Common myeloid progenitor, CD34-positive (primary cell): Measurements from ENCODE around the gene NECTIN1.

Experiments
- CTCF ChIA-PET: fragments of 350-600 bp; sonication (Branson Sonifier 250); formaldehyde crosslinking; loops from one replicate; lab custom pipeline; 2021; ENCODE audit warnings: antibody characterized with exemption; lab: Charles Lee
- POLR2A ChIA-PET: fragments of 350-600 bp; sonication (Branson Sonifier 250); formaldehyde crosslinking; loops from one replicate; lab custom pipeline; 2021; ENCODE audit warnings: antibody characterized with exemption; lab: Charles Lee
- DNase-seq, 3 donors: peaks; one replicate each; pipeline versions ENCODE4 v3.0.0 to v3.0.0-alpha.2; 2013
- H3K27ac ChIP-seq, 2 experiments: 1 replicate in 1 of 2; 2 replicates in 1 of 2; pipeline ENCODE4 v1.7.0; 2013; ENCODE audit warnings: inconsistent platforms in 2 of 2, low read length in 2 of 2, mild to moderate bottlenecking in 2 of 2, low read depth in 1 of 2, moderate library complexity in 1 of 2; ENCODE audit not compliant: severe bottlenecking in 2 of 2, insufficient read depth in 1 of 2, poor library complexity in 1 of 2
- H3K27me3 ChIP-seq, 5 experiments: replicated peaks in 2 of 5; 1 replicate in 3 of 5; 2 replicates in 2 of 5; pipeline versions ENCODE4 v1.6.1 to v1.7.0; 2013; ENCODE audit warnings: low read length in 4 of 5, mild to moderate bottlenecking in 2 of 5, moderate library complexity in 2 of 5, inconsistent platforms in 1 of 5; ENCODE audit not compliant: insufficient read depth in 5 of 5, control insufficient read depth in 4 of 5
- H3K36me3 ChIP-seq, 4 experiments: 1 replicate in 2 of 4; 2 replicates in 2 of 4; pipeline versions ENCODE4 v1.6.1 to v1.7.0; 2013; ENCODE audit warnings: low read length in 3 of 4, control low read depth in 1 of 4, mild to moderate bottlenecking in 1 of 4; ENCODE audit not compliant: control insufficient read depth in 4 of 4, insufficient read depth in 4 of 4
- H3K4me1 ChIP-seq, 4 experiments: 1 replicate in 3 of 4; 2 replicates in 1 of 4; pipeline versions ENCODE4 v1.6.1 to v1.7.1; 2013; ENCODE audit warnings: low read length in 3 of 4, mild to moderate bottlenecking in 3 of 4, control low read depth in 1 of 4, inconsistent platforms in 1 of 4, moderate library complexity in 1 of 4; ENCODE audit not compliant: control insufficient read depth in 4 of 4, insufficient read depth in 4 of 4; ENCODE audit errors: control extremely low read depth in 1 of 4
- H3K4me3 ChIP-seq, 7 experiments: 1 replicate in 4 of 7; 2 replicates in 3 of 7; pipeline versions ENCODE4 v1.5.1 to v1.7.0; 2013; ENCODE audit warnings: mild to moderate bottlenecking in 7 of 7, low read length in 6 of 7, moderate library complexity in 6 of 7, inconsistent platforms in 2 of 7, low read depth in 2 of 7, control low read depth in 1 of 7; ENCODE audit not compliant: insufficient read depth in 4 of 7, control insufficient read depth in 1 of 7; ENCODE audit errors: extremely low read depth in 1 of 7
- H3K9me3 ChIP-seq, 5 experiments: 1 replicate in 4 of 5; 2 replicates in 1 of 5; pipeline versions ENCODE4 v1.6.1 to v1.7.1; 2013; ENCODE audit warnings: low read length in 4 of 5, mild to moderate bottlenecking in 2 of 5, inconsistent platforms in 1 of 5, low read depth in 1 of 5, moderate library complexity in 1 of 5; ENCODE audit not compliant: control insufficient read depth in 4 of 5, insufficient read depth in 2 of 5; ENCODE audit errors: control extremely low read depth in 1 of 5
- WGBS: methylation state at CpG from one replicate; pipeline ENCODE4 v1.1.5; 2013; ENCODE audit not compliant: insufficient coverage; 5-methylcytosine and 5-hydroxymethylcytosine counted together

Gene NECTIN1

DNA sequence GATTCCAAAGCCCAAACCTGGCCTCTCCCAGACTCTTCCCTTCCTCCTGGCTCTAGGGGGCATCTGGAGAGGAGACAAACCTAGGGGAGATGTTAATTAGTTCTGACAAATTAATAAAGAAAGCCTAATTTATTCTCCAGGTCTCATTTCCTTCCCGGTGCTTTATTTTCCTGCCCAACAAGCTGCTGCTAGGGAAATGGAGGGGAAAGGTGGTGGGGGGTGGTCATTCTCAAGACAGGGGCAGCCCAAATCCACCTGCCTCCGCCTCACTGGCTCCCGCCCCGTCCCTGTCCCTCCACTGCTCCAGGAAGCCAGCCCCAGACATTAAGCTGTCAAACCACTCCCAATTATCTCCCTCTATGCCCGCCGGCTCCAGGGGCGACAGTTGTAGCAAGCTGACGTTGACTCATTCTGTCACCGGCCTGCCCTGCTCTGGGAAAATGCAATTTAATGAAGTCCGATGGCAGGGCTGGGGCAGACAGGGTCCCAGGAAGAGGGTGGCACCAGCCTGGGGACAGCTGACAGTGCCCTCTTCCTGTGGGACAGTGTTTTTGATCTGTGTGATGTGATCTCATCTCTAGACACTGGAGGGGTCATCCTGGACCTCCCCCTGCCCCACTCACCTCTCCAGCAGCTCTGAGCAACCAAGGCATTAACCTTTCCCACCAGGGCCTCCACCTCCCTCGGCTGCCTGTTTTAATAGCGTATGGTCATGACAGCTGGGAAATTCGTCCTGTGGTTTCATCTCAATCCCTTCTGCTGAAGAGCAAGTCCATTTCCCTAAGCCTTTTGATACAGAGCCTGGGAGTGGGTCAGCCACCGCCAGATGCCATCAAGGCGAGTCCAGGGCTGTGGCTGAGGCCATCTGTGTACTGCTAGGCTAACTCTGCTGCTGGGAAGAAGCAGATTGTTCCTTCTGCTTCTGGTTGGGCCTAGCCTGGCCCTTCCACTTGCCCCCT, 27.1 kb downstream of the NECTIN1 start:
- Histone ChIP-seq H3K36me3 (no peaks in the 10 kb centered on the region), H3K4me3 (no peak overlapping the region), H3K27ac (no peak overlapping the region), H3K9me3 (no peaks in the 10 kb centered on the region), H3K27me3 (no peaks in the 10 kb centered on the region), H3K4me1 (no peaks in the 10 kb centered on the region)
- ChIA-PET POLR2A (no interaction called here), CTCF (interaction anchor here (1.2 to 3.3 kb wide), 9 partner anchors 9 to 28 kb away, joined by 3 to 19 read pairs (median 5); partner anchors contain the start of gene NECTIN1)
- 96% methylated on average over 9 of the region's 15 CpGs for WGBS
- no peak for DNase-seq

DNA sequence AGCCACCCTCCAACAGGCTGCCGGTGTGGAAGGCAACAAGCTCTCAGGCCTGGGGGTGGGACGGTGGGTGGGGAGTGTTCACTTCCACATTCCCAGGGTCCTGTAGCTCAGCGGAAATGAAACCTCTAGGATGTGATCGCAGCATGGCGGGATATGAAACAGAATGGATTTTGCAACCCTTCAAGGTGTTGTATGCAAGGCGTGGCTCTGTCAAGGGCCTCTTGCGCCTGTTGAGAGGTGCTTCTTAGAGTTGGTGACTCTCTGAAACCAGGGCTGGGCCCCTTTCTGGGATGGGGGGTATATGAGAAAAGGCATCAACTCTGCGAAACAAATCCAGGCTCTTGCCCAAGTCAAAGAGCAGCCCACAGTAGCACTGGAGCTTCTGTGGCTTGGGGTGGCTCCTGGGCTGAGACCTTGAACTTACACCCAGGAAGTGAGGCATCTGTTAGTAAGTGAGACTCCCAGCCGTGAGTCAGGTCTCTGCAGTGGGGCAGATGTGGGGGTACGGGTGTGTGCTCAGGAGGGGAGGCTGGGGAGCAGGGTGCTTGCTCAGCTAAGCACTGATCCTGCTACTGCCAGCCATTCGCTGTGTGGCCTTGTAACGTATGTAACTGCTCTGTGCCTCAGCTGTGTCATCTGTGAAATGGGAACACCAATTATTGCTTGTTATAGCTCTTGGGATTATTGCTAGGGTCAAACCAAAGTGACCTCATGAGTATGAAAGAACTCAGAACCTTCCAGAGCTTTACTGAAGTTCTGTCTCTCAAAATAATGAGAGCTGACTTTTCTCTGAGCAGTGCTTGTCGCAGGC, 28.3 kb downstream of the NECTIN1 start:
- 95% methylated on average over 10 of the region's 13 CpGs for WGBS
- no peak for DNase-seq
- Histone ChIP-seq H3K4me3 (no peak overlapping the region), H3K36me3 (no peaks in the 10 kb centered on the region), H3K27me3 (no peaks in the 10 kb centered on the region), H3K27ac (no peak overlapping the region), H3K9me3 (no peaks in the 10 kb centered on the region), H3K4me1 (peaks cover 0 to 5% (median 2%) of the 10 kb centered on the region in 4 experiments)
- POLR2A ChIA-PET: no interaction called here
- CTCF ChIA-PET: interaction anchor here (1.0 to 2.4 kb wide), 6 partner anchors 9 to 407 kb away, joined by 3 to 9 read pairs (median 4); no protein-coding TSS in a partner anchor

DNA sequence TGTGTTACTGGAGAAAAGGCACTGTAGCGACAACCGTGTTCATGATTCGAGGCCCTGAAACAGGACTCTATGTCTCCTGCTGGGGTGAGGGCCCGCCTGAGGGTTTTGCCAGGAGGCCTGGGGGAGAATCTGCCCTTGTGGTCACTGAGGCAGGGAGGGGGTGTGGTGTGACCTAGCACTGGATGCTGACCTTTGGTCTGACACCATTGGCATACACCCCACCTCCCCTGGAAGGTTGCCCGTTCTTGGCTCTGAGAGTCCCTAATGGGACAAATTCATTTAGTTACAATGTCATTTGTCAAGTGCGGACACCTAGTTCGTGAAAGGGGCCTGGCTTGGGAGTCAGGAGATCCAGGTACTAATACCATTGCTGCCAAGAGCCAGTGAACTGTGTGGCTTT, 29.0 kb downstream of the NECTIN1 start:
- POLR2A ChIA-PET: no interaction called here
- peaks cover 0 to 12% (median 6%) of the 10 kb centered on the region in 4 experiments for H3K4me1 ChIP-seq
- H3K27me3 ChIP-seq: no peaks in the 10 kb centered on the region
- no peak overlapping the region for H3K4me3 ChIP-seq
- H3K36me3 ChIP-seq: no peaks in the 10 kb centered on the region
- H3K27ac ChIP-seq: no peak overlapping the region
- CTCF ChIA-PET: interaction anchor here (1.6 to 2.4 kb wide), 2 partner anchors 10 to 26 kb away, joined by 6 to 9 read pairs; no protein-coding TSS in a partner anchor
- no peak for DNase-seq
- no peaks in the 10 kb centered on the region for H3K9me3 ChIP-seq
- WGBS: 100% methylated on average over 4 of the region's 7 CpGs

DNA sequence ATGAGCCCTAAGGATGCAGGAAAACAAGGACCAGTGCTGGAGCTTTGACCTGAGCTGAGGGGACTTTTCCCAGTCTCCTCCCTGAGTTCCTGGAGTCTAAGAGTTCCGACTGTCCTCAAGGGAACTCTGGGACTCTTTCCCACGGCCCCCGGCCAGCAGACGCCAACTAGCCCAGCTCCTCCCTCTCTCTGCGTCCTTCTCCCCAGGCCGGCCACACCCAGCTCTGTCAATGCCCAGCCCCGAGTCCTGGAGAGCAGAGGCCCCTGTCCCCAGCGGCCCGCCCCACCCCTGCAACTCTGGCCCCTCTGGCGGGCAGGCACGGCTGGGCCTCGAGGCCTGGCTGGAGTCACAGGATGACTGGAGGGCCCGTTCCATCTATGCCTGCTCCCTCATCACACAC, 29.8 kb downstream of the NECTIN1 start:
- no peak for DNase-seq
- WGBS: 90% methylated on average over 11 of the region's 13 CpGs
- Histone ChIP-seq H3K27ac (no peak overlapping the region), H3K4me1 (peaks cover 0 to 20% (median 11%) of the 10 kb centered on the region in 4 experiments), H3K27me3 (no peaks in the 10 kb centered on the region), H3K36me3 (no peaks in the 10 kb centered on the region), H3K9me3 (no peaks in the 10 kb centered on the region), H3K4me3 (no peak overlapping the region)
- ChIA-PET CTCF (interaction anchor here (0.7 to 1.6 kb wide), 5 partner anchors 10 to 41 kb away, joined by 3 to 6 read pairs (median 3); no protein-coding TSS in a partner anchor), POLR2A (no interaction called here)

DNA sequence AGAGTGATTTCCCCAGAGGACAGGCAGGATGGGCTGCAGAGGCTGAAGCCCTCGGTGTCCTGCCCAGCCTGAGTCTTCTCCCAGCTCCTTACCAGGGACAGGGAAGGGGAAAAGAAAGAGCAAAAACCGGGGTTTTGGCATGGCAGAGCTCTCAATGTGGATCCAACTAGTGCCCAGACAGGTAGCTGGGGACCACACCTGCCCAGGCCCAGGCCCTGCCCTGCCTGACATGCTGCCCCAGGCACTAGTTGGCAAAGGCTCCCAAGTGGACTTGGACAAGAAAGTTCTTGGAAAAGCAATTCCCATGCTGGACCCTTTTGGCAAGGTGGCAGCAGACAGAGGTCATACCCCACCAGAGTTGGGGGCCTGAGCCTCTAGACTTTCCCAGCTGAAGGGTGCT, 31.1 kb downstream of the NECTIN1 start:
- 88% methylated on average over 1 of the region's 2 CpGs for WGBS
- CTCF ChIA-PET: interaction anchor here (1.2 kb wide), 1 partner anchor 22 kb away, joined by 3 read pairs; no protein-coding TSS in a partner anchor
- Histone ChIP-seq H3K27ac (no peak overlapping the region), H3K4me1 (peaks cover 2 to 33% (median 23%) of the 10 kb centered on the region in 4 experiments), H3K4me3 (no peak overlapping the region), H3K27me3 (peaks cover 0 to 3% (median 0%) of the 10 kb centered on the region in 5 experiments), H3K9me3 (no peaks in the 10 kb centered on the region), H3K36me3 (no peaks in the 10 kb centered on the region)
- no peak for DNase-seq
- POLR2A ChIA-PET: no interaction called here

DNA sequence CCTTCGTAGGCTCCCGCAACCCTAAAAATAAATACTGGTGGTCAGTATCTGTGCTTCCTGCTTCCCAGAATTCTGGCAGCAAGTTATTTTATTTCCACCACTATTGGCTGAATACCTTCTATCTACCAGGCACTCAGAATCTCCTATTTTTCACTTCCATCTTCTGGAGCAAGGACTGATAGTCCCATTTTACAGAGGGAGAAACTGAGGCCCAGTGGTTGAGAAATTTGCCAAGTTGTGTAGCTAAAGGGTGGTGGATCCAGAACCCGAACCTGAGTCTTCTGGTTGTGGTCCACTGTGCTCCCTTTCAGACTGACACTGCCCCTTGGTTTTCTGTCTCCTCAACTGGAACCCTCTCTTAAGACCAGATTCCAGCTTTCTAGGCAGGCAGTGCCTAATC, 31.6 kb downstream of the NECTIN1 start:
- Histone ChIP-seq H3K9me3 (no peaks in the 10 kb centered on the region), H3K36me3 (no peaks in the 10 kb centered on the region), H3K27ac (no peak overlapping the region), H3K27me3 (peaks cover 0 to 5% (median 0%) of the 10 kb centered on the region in 5 experiments), H3K4me3 (no peak overlapping the region), H3K4me1 (peaks cover 2 to 36% (median 24%) of the 10 kb centered on the region in 4 experiments)
- DNase-seq: no peak
- ChIA-PET CTCF (no interaction called here), POLR2A (no interaction called here)
- 95% methylated on average over 3 of the region's 3 CpGs for WGBS
